GM12875 (cell line): Measurements from ENCODE around the gene SH3BP4.

Experiments used
- H3K4me3 ChIP-seq: one replicate; pipeline ENCODE4 v1.5.1; 2011; ENCODE audit warnings: low read depth, low read length, control low read depth
- CTCF ChIP-seq: IDR thresholded peaks from 2 replicates; pipeline ENCODE4 v1.5.1; 2011; ENCODE audit warnings: low read depth, mild to moderate bottlenecking, control low read depth, inconsistent platforms, low read length, moderate library complexity, borderline replicate concordance; ENCODE audit not compliant: insufficient read depth

SH3BP4 gene

GRCh38 chr2:234952270-234953115 is 676 bp downstream of the SH3BP4 start:
- H3K4me3 ChIP-seq = no peak overlapping the region
- no peak for TF ChIP-seq CTCF

- no peak for TF ChIP-seq CTCF
- H3K4me3 ChIP-seq = no peak overlapping the region
Observed at GRCh38 chr2:234953116-234954031, 1.6 kb downstream of the SH3BP4 start.

GRCh38 chr2:234954551-234954992 is 2.8 kb downstream of the SH3BP4 start:
- H3K4me3 ChIP-seq = no peak overlapping the region
- no peak for TF ChIP-seq CTCF

GRCh38 chr2:234955091-234955591 is 3.3 kb downstream of the SH3BP4 start:
- TF ChIP-seq CTCF = no peak
- H3K4me3 ChIP-seq = no peak overlapping the region

GRCh38 chr2:234955971-234956509 is 4.2 kb downstream of the SH3BP4 start:
- no peak for TF ChIP-seq CTCF
- no peak overlapping the region for H3K4me3 ChIP-seq

GRCh38 chr2:234957834-234958135 is 6.0 kb downstream of the SH3BP4 start:
- no peak overlapping the region for H3K4me3 ChIP-seq
- no peak for TF ChIP-seq CTCF
